Dermis microvascular lymphatic vessel endothelial cell (primary cell): ENCODE results near the gene NOP10. TPM values are rescaled to one million over a fixed set of nuclear protein-coding genes. Genes with fewer than 3 reads are reported as not detected.
"Not testable (repeated sequence)": the region's sequence is repeated elsewhere in the genome, so short reads cannot be mapped to it uniquely, and the experiment has no call there.

Experiments used
- DNase-seq, 2 donors: peaks; one replicate each; pipeline versions ENCODE4 v3.0.0 to v3.0.0-alpha.2; 2010; ENCODE audit warnings: low read depth in 2 of 2
- total RNA-seq: library from RNA; depleted of rRNA; stranded (reverse); fragments of >200 nt; gene quantifications from 2 replicates; pipeline ENCODE4 v1.2.1, GENCODE V29; 2014

NOP10 gene
- total RNA-seq, 1 donor from 2014 or later = 162 TPM

DNA sequence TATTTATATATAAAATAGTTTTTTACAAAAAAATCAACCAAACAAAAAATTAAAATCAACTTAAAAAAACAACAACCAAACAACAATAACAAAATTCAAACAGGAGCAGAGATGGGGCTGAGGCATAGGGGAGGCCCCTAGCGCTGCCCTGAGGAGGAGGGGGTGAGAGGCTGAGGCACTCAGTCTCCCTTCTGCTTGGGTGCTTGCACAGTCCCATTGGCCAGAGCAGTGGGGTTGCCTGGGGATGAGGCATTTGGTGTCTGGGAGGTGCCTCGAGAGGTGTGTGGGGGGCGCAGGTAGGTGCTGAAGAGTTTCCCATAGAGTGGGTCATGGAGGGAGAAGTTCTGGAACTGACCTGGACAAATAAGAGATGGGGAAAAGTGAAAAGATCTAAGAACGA is 16.0 kb upstream of the NOP10 start:
- no peak for DNase-seq

DNA sequence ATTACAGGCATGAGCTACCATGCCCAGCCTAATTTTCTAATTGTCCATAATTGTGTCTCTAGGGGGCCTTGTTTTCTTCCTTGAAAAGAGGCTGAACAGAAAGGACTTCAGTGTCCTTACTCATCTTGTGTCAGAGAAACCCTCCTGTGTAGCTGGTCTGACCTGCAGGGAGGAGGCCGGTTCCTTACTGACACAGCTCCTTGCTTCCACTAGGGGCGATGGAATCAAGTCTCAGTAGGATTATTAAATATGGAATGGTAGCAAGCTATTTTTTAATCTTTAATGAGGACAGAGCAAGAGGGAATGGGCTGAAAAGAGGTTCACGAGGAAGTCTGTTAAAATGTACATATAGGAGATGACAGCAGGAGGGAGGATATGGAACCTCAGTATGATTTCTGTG is 15.4 kb upstream of the NOP10 start:
- DNase-seq = no peak

DNA sequence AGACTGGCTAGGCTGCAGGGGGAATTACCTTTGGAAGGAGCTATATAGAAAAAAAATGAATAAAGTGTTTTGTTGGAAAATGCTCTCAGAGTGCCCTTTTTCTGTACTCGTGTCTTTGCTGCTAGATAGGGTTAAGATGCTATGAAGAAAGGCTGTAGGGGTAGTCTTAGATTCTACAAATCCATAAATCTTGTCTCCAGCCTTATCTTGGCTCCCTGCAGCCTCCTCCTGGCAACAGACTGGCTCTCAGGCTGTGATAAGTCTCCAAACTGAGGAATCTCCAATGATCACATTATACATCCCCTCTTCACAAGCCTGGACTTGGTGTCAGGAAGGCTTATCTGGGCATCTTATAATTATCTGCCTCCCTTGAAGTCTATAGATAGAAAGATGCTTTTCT is 14.7 kb upstream of the NOP10 start:
- no peak for DNase-seq

DNA sequence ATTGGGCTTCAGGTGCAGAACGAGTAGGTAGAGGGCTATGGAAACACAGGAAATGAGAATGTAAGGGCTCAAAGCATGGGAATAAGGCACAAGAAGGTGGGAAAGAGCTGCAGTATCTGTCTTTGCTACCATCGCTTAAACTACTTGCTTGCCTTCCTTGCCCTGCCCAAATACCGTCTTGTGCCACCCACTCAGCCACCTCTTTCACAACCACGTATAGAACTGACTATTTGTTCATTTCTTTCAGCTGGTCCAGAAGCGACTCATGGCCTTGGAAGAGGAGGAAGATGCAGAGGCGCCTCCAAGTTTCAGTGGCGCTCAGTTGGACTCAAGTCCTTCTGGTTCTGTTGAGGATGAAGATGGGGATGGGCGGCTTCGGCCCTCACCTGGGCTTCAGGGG is 12.3 kb upstream of the NOP10 start:
- DNase-seq = no peak

DNA sequence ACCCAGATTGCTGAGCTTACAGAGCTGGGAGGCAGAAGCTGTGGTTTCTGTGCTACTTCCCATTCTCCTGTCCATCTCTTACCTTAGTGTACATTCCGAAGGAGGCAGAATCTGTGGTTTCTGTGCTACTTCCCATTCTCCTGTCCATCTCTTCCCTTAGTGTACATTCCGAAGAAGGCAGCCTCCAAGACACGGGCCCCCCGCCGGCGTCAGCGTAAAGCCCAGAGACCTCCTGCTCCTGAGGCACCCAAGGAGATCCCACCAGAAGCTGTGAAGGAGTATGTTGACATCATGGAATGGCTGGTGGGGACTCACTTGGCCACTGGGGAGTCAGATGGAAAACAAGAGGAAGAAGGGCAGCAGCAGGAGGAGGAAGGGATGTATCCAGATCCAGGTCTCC is 11.3 kb upstream of the NOP10 start:
- DNase-seq = no peak

DNA sequence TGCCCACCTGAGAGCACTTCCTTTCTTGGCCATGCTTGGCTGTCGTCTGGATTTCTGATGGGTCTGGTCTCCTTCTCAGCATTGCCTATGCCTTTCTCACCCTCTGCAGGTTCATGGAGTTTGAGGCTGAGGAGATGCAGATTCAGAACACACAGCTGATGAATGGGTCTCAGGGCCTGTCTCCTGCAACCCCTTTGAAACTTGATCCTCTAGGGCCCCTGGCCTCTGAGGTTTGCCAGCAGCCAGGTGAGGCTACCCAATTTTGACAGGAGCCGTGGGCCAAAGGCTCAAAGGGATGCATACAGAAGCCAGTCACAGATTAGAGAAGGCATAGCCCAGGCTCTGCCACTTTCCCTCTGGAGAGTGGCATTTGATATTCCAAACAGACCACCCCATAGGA is 10.7 kb upstream of the NOP10 start:
- DNase-seq = no peak

DNA sequence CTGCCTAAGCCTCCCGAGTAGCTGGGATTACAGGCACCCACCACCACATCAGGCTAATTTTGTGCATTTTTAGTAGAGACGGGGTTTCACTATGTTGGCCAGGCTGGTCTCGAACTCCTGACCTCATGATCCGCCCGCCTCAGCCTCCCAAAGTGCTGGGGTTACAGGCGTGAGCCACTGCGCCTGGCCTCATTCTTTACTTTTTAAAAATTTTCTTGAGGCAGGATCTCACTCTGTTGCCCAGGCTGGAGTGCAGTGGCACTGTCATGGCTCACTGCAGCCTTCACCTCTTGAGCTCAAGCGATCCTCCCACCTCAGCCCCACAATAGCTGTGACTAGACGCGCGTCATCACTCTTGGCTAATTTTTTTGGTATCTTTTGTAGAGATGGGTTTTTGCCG is 10.1 kb upstream of the NOP10 start:
- DNase-seq = not testable (repeated sequence)

DNA sequence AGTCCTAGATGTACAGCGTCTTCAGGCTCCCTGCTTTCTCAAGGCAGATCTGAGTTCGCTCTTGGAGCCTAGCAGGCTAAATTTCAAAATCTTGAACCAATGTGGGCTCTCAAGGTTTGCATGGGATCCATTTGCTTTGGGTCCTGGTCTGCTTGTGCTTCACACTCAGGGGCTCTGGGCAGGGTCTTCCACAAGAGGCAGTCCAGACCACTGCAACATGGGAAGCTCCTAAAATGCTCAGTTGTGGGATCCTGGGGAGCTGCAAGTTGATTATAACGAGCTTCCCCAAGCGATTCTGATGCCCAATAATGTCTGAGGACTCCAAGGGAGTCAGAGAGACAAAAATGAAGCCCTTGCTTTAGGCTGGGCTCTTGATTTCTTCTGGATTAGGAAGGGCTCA is 6.8 kb upstream of the NOP10 start:
- DNase-seq = no peak

DNA sequence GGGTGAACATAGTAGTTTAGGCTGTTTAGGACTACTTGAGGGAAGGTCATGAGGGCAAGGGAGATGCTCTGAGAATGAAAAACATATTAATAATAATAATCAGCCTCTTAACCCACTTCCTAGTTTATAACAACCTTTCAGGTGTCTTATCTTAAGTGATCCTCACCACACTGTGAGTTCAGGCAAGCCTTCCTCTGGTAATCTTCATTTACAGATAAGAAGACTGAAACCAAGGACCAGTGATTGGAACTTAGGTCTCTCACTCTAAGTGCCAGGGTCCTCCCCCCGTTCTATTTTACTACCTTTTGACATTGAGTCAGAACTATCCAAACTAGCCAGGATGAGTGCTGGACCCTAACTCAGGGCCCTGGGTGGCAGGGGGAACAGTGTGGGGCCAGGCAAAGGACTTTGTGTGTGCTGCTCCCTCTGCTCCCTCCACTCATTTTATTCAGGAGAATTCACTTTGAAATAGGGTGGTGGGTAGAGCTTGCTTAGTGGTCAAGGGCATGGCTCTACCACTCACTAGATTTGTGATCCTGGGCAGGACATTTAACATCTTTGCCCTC is 5.9 kb upstream of the NOP10 start:
- no peak for DNase-seq

DNA sequence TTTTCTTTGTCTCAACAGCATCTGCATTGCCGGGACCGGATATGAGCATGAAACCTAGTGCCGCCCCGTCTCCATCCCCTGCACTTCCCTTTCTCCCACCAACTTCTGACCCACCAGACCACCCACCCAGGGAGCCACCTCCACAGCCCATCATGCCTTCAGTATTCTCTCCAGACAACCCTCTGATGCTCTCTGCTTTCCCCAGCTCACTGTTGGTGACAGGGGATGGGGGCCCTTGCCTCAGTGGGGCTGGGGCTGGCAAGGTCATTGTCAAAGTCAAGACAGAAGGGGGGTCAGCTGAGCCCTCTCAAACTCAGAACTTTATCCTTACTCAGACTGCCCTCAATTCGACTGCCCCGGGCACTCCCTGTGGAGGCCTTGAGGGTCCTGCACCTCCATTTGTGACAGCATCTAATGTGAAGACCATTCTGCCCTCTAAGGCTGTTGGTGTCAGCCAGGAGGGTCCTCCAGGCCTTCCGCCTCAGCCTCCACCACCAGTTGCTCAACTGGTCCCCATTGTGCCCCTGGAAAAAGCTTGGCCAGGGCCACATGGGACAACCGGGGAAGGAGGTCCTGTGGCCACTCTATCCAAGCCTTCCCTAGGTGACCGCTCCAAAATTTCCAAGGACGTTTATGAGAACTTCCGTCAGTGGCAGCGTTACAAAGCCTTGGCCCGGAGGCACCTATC is 5.2 kb upstream of the NOP10 start:
- no peak for DNase-seq

DNA sequence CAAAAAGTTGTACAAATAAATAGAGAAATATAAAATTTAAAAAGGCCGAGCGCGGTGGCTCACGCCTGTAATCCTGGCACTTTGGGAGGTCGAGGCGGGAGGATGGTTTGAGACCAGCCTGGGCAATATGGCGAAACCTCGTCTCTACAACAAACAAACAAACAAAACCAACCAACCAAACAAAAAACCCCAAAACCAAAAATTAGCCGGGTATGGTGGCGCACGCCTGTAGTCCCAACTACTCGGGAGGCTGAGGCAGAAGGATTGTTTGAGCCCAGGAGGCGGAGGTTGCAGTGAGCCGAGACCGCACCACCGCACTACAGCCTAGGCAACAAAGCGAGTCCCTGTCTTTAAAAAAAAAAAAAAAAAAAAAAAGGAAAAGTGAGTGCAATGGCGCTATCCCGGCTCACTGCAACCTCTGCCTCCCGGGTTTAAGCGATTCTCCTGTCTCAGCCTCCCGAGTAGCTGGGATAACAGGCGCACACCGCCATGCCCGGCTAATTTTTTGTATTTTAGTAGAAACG is 661 bp downstream of the NOP10 start:
- DNase-seq = not testable (repeated sequence)

DNA sequence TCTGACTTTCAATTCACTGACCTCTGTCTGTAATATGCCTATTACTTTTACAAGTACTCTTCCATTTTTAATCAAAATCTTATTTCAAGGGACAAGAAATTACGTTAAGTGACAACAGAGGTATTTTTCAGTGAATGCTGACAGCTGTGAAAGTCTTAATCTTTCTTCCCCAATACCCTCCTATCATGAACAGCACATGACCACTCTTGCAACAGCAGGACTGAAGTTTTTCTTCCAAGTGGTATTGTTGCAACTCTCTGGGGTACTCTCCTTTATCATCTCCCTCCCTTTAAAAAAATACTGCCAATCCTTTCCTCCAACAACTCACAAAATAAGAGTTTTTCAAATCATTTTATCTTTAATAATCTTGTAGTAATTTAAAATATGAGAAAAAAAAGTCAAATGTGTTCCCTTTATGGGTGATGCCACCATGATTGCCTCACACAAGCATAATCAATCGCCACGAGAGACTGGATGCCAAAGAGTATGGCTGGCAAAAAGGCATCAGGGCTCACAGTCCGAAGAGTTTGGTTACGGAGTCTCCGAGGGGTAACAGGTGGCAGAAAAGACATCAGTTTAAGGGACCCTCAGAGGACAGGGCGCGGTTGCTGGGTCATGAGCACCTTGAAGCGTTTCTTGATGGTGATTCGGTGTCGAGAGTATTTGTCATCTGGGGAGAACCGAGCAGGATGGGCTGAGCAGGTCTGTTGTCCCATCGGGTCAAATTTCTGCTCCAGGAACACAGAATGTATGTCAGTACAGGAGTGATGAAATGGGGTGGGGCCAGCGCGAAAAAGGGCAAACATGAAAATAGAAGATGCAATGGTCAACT is 1.3 kb downstream of the NOP10 start:
- no peak for DNase-seq

DNA sequence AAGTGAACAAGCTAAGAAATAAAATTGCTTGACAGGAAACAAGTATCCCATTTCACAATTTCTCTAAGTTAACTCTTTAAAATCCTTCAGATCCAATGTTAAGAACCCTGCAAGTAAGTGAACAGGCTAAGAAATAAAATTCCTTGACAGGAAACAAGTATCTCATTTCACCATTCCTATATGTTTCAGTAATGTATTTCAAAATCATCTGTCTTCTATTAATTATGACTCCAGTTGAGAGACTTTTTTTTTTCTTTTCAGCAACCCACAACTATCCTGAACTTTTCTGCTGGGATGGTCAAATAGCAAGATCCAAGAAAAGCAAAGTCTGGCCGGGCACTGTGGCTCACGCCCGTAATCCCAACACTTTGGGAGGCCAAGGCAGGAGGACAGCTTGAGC is 3.0 kb downstream of the NOP10 start:
- DNase-seq = no peak

DNA sequence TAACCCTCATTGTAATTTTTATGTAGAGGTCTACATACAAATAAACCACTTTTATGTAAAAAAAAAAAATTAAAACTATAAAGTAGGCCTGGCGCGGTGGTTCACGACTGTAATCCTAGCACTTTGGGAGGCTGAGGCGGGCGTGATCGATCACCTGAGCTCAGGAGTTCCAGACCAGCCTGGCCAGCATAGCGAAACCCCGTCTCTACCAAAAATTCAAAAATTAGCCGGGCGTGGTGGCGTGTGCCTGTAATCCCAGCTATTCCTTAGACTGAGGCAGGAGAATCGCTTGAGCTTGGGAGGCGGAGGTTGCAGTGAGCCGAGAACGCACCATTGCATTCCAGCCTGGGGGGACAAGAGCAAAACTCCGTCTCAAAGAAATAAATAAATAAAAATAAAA is 4.6 kb downstream of the NOP10 start:
- no peak for DNase-seq

DNA sequence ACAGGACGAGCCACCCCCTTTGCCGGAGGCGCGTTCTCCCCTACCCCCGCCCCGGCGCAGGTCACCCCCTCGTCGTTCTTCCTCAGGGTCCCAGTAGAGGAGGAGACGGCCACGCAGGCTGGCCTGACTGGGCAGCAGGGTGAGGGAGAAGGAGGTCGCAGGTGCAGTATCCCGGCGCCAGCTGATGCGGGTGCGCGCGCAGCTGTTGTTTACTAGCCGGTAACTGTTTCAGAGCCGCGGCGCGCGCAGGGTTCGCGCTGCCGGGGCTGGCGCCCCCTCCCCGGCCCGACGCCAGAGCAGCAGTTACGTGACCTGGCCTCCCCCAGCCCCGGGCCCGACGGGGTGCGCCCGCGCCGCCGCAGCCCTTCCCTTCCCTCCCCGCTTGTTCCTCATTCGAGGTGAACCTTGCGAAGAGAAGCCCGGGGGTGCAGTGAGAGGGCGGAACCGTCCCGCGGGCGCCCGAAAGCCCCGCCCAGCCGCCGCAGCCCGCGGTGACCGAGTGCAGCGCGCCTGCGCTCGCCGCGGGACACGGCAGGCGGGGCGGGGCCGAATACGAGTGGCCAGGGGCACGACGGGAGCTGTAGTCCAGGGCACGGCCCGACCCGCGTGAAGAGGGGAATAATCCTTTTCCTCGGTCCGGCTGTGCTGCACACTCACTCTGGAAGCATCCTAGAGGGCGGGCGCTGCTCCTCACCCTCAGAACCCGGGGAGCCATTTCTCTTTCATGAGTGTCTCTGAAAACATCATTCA is 5.2 kb downstream of the NOP10 start, which contains the start of gene SLC12A6:
Gene SLC12A6, minus strand, starts transcription at position 225 of the 750 bp plus-strand sequence. CDS start 1,101 bp downstream, outside the sequence.
- DNase-seq = peak; percentile 55 to 91

DNA sequence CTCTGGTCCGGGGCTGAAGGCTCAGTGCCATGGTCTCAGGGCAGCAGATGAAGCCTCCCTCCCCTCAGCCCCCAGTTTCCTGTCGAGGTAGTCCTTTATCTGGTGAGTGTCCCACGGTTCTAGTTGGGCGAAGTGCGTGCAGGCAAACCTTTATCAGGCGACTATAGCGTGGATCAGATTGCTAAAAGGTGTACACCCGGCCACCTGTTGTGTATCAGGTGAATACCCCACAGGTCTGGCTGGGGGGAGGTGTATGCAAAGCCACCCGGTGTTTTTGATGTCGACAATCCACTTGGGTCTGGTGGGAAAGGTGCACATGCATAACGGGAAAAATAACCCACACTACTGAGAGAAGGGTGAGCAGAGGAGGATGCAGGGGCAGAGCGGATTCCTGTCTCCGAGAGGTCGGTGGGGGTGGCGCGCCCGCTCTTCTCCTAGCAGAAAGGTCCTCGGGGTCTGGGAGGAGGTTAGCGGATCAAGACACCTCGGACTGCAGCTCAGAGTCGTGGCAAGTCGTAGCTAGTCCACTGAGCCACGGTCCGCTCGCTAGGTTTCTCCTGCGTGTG is 5.9 kb downstream of the NOP10 start:
- no peak for DNase-seq

DNA sequence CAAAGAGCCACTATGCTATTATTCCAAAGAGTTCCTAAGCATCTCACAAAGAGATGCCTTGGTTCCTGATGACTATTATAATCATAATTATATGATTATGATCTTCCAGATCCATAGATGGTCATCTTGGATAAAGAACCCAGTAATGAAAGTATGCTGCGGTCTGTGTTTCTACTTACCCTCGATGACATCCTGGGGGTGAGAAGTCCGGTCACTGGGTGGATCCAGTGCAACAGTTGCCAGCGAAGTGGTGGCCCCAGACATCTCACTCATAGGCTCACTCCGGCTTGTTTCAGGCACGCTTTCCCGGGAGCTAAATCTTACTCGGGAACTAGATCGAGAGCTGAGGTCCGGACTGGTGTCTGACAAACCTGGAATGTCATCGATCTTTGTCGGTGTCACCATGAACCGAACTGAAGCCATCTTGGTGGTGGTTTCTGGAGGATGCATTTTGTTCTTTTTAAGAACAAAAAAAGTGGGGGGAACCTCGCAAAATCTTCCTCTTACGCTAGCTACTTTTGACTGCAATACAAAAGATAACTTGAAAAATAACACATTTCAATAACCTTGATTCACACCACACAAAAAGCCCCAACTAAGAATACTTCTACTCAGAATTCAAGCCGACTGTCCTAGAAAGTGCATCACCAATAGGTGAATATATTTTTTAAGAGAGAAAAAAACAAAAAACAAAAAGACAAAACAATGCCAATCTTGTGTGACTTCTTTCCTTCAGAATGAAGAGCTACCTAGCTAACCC is 6.5 kb downstream of the NOP10 start:
- DNase-seq = no peak

DNA sequence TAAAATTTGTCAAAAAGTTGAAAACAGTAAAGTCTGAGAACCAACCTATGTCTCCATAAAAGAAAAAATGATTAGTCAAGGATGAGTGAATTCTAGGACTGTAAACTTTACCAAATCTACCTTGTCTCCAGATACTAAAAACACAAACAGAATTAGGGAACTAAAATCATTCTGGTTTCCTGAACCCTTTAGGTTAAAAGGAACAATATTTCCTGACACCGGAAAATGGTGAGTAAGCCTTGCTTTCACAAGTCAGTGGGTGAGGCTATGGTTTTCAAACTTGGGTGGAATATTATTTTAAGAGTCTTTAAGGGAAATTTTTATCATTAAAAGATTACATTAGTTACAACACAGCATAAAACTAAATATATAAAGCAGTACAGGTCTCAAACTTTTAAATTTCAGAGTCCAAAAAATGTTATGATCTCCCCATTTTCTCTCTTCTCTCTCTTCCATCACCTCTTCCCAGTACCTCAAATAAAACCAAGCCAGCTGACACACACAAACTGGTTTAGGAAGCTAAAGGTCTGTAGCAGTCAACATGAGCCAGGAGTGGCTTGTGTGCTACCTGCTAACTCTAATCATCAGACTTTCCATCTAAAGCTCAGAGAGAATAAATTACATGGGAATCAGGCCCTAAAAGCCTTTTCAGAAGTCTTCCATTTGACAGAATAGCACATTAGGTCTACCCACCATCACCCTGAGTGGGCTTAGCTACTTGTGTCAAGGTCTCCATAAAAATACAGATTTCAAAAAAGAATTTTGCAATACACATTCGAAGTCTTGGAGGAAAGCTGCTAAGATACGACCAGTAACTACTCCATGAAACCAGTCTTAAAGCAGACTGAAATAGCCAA is 7.5 kb downstream of the NOP10 start:
- DNase-seq = peak; percentile 26 to 79

DNA sequence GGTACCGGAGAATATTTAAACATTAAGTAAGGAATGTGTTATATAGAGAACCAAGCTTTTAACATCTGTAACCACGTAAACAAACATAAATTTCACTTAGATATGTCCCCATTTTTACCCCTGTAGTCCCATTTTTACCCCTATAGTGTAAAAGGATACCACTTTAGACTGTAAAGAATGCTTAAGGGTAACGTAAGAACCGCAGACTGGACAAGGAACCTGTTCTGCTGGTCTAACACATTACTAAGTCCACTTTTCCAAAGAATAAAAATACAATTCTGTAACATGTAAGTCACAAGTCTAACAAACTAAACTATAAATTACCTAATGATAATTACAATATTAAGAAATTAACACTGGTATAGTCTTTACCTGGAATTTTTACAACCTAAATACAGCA is 8.3 kb downstream of the NOP10 start:
- DNase-seq = no peak
